ENCODE measurements around the gene DOCK2. TPM values are rescaled to one million over a fixed set of nuclear protein-coding genes. Genes with fewer than 3 reads are reported as not detected.

DOCK2 gene
- polyA plus RNA-seq, 3 donors: 57.5 to 178 (median 115) TPM

DNA sequence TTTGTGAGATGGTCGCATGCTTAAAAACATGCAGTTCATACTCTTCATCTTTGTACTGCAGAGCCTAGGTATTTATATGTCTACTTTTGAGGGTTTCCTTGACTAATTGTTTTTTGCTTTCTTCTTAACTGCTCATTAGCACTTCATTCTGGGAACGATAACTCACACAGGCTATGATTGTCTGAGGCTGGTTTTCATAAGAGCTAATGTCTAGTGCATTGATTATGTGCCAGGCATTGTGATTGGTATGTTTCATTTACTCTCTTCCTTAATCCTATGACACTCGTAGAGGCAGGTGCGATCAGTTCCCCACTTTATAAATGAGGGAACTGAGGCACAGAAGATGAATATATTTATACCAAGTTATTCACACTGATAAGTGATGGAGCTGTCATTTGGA is 249.6 kb downstream of the DOCK2 start:
- WGBS (ENCODE audit: insufficient coverage): no CpG with 5 or more reads among the region's 4 CpGs

GRCh38 chr5:169889572-169889971 is 252.5 kb downstream of the DOCK2 start:
- H3K4me3 ChIP-seq (replicated peaks in 1 of 3; ENCODE audit: low read depth in 2 of 3, low read length in 3 of 3): no peak overlapping the region
- H3K27me3 ChIP-seq (ENCODE audit: control insufficient read depth in 2 of 2, insufficient read depth in 2 of 2, low read length in 2 of 2): no peaks in the 10 kb centered on the region
- peaks cover 100% of the 10 kb centered on the region for H4K20me1 ChIP-seq (ENCODE audit: insufficient read depth, low read length)
- Mint-ChIP-seq H3K4me3 (no peak overlapping the region), H3K27me3 (ENCODE audit: low read depth in 3 of 3) (no peaks in the 10 kb centered on the region), H3K4me1 (peaks cover 25% of the 10 kb centered on the region), H3K36me3 (peaks cover 46 to 65% of the 10 kb centered on the region in 2 donors), H3K9me3 (no peaks in the 10 kb centered on the region), H3K27ac (no peak overlapping the region)
- H3K4me1 ChIP-seq (ENCODE audit: control insufficient read depth in 1 of 2, insufficient read depth in 2 of 2, low read length in 2 of 2): peaks cover 3 to 10% of the 10 kb centered on the region in 2 donors
- peaks cover 10 to 60% of the 10 kb centered on the region in 2 donors for H3K36me3 ChIP-seq (replicated peaks in 1 of 2; ENCODE audit: control insufficient read depth in 1 of 2, insufficient read depth in 2 of 2, low read length in 2 of 2)
- intact Hi-C loops (cut with micrococcal nuclease): no loop called here
- 90% methylated on average over 2 of the region's 4 CpGs for WGBS (ENCODE audit: insufficient coverage)
- no peak overlapping the region for H3K4me2 ChIP-seq (replicated peaks; ENCODE audit: extremely low read depth, low read length, poor library complexity, severe bottlenecking)
- no peak overlapping the region for H3K9ac ChIP-seq (ENCODE audit: insufficient read depth, low read length, poor library complexity, severe bottlenecking)
- TF ChIP-seq, protein P1, sequence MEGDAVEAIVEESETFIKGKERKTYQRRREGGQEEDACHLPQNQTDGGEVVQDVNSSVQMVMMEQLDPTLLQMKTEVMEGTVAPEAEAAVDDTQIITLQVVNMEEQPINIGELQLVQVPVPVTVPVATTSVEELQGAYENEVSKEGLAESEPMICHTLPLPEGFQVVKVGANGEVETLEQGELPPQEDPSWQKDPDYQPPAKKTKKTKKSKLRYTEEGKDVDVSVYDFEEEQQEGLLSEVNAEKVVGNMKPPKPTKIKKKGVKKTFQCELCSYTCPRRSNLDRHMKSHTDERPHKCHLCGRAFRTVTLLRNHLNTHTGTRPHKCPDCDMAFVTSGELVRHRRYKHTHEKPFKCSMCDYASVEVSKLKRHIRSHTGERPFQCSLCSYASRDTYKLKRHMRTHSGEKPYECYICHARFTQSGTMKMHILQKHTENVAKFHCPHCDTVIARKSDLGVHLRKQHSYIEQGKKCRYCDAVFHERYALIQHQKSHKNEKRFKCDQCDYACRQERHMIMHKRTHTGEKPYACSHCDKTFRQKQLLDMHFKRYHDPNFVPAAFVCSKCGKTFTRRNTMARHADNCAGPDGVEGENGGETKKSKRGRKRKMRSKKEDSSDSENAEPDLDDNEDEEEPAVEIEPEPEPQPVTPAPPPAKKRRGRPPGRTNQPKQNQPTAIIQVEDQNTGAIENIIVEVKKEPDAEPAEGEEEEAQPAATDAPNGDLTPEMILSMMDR (IDR thresholded peaks at IDR 0.05): no peak
- no peaks in the 10 kb centered on the region for H3K9me3 ChIP-seq (replicated peaks in 1 of 2; ENCODE audit: control insufficient read depth in 1 of 2, insufficient read depth in 1 of 2, low read length in 2 of 2)
- DNase-seq: no peak
- no peak overlapping the region for H2AFZ ChIP-seq (ENCODE audit: insufficient read depth, low read depth, low read length, poor library complexity, severe bottlenecking)
- H3K79me2 ChIP-seq (ENCODE audit: insufficient read depth, low read length): peaks cover 52% of the 10 kb centered on the region
- no peak overlapping the region for H3K27ac ChIP-seq (ENCODE audit: low read depth in 1 of 2, low read length in 2 of 2)

More for the DNA sequence above, 249.6 kb downstream of the DOCK2 start:
- Histone ChIP-seq H3K4me3 (replicated peaks in 1 of 3; ENCODE audit: low read depth in 2 of 3, low read length in 3 of 3) (no peak overlapping the region), H3K9ac (ENCODE audit: insufficient read depth, low read length, poor library complexity, severe bottlenecking) (no peak overlapping the region), H4K20me1 (ENCODE audit: insufficient read depth, low read length) (peaks cover 100% of the 10 kb centered on the region), H2AFZ (ENCODE audit: insufficient read depth, low read depth, low read length, poor library complexity, severe bottlenecking) (no peak overlapping the region), H3K4me1 (ENCODE audit: control insufficient read depth in 1 of 2, insufficient read depth in 2 of 2, low read length in 2 of 2) (peaks cover 12 to 17% of the 10 kb centered on the region in 2 donors), H3K27me3 (ENCODE audit: control insufficient read depth in 2 of 2, insufficient read depth in 2 of 2, low read length in 2 of 2) (no peaks in the 10 kb centered on the region), H3K27ac (ENCODE audit: low read depth in 1 of 2, low read length in 2 of 2) (no peak overlapping the region), H3K4me2 (replicated peaks; ENCODE audit: extremely low read depth, low read length, poor library complexity, severe bottlenecking) (no peak overlapping the region), H3K79me2 (ENCODE audit: insufficient read depth, low read length) (peaks cover 77% of the 10 kb centered on the region), H3K9me3 (replicated peaks in 1 of 2; ENCODE audit: control insufficient read depth in 1 of 2, insufficient read depth in 1 of 2, low read length in 2 of 2) (no peaks in the 10 kb centered on the region), H3K36me3 (replicated peaks in 1 of 2; ENCODE audit: control insufficient read depth in 1 of 2, insufficient read depth in 2 of 2, low read length in 2 of 2) (peaks cover 10 to 59% of the 10 kb centered on the region in 2 donors)
- intact Hi-C loops (cut with micrococcal nuclease): no loop called here
- Mint-ChIP-seq H3K4me1 (peaks cover 25% of the 10 kb centered on the region), H3K9me3 (no peaks in the 10 kb centered on the region), H3K27me3 (ENCODE audit: low read depth in 3 of 3) (no peaks in the 10 kb centered on the region), H3K4me3 (no peak overlapping the region), H3K27ac (no peak overlapping the region), H3K36me3 (peaks cover 51 to 62% of the 10 kb centered on the region in 2 donors)
- DNase-seq: no peak
- TF ChIP-seq, protein P1 (IDR thresholded peaks at IDR 0.05): no peak

Data from CD14-positive monocyte (primary cell).